Activated T-helper 2 cell treated with anti-CD3 and anti-CD28 coated beads, Interferon-gamma antibody, Interleukin-2, Interleukin-4, amounts not matched to agents 10 μg/mL and 5 μg/mL and 100 μg/mL, durations not matched to agents 14 hours and 24 hours and 36 hours (primary cell): ENCODE data around the gene AOPEP. TPM values are rescaled to one million over a fixed set of nuclear protein-coding genes. Genes with fewer than 3 reads are reported as not detected.
A peak's percentile ranks its signal among the peaks of the same experiment; 100 is the strongest.

Source experiments
- DNase-seq: peaks from one replicate; pipeline ENCODE4 v3.0.0; 2021; ENCODE audit warnings: low spot score
- H3K27ac Mint-ChIP-seq: one replicate; pipeline ENCODE4 v1.8.0; 2021; ENCODE audit warnings: mixed read lengths
- H3K27me3 Mint-ChIP-seq: one replicate; pipeline ENCODE4 v1.8.0; 2021; ENCODE audit warnings: low read depth, mixed read lengths
- H3K36me3 Mint-ChIP-seq: one replicate; pipeline ENCODE4 v1.8.0; 2021; ENCODE audit warnings: low read depth, mixed read lengths
- H3K4me1 Mint-ChIP-seq: one replicate; pipeline ENCODE4 v1.8.0; 2021; ENCODE audit warnings: low read depth, mixed read lengths
- H3K4me3 Mint-ChIP-seq: one replicate; pipeline ENCODE4 v1.8.0; 2021; ENCODE audit warnings: low read depth, mild to moderate bottlenecking, moderate library complexity, mixed read lengths
- H3K9me3 Mint-ChIP-seq: one replicate; pipeline ENCODE4 v1.8.0; 2021; ENCODE audit warnings: mixed read lengths
- intact Hi-C: fragments of 100-400 bp; cut with micrococcal nuclease; formaldehyde crosslinking; loops from one replicate; pipeline ENCODE4 v1.15.1; 2023
- total RNA-seq: library from RNA; stranded (reverse); gene quantifications from 2 replicates; pipeline ENCODE4 v1.2.3, GENCODE V29; 2022

Gene AOPEP, protein sequence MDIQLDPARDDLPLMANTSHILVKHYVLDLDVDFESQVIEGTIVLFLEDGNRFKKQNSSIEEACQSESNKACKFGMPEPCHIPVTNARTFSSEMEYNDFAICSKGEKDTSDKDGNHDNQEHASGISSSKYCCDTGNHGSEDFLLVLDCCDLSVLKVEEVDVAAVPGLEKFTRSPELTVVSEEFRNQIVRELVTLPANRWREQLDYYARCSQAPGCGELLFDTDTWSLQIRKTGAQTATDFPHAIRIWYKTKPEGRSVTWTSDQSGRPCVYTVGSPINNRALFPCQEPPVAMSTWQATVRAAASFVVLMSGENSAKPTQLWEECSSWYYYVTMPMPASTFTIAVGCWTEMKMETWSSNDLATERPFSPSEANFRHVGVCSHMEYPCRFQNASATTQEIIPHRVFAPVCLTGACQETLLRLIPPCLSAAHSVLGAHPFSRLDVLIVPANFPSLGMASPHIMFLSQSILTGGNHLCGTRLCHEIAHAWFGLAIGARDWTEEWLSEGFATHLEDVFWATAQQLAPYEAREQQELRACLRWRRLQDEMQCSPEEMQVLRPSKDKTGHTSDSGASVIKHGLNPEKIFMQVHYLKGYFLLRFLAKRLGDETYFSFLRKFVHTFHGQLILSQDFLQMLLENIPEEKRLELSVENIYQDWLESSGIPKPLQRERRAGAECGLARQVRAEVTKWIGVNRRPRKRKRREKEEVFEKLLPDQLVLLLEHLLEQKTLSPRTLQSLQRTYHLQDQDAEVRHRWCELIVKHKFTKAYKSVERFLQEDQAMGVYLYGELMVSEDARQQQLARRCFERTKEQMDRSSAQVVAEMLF
- total RNA-seq = 24.6 and 27.6 TPM in 2 replicates

DNA sequence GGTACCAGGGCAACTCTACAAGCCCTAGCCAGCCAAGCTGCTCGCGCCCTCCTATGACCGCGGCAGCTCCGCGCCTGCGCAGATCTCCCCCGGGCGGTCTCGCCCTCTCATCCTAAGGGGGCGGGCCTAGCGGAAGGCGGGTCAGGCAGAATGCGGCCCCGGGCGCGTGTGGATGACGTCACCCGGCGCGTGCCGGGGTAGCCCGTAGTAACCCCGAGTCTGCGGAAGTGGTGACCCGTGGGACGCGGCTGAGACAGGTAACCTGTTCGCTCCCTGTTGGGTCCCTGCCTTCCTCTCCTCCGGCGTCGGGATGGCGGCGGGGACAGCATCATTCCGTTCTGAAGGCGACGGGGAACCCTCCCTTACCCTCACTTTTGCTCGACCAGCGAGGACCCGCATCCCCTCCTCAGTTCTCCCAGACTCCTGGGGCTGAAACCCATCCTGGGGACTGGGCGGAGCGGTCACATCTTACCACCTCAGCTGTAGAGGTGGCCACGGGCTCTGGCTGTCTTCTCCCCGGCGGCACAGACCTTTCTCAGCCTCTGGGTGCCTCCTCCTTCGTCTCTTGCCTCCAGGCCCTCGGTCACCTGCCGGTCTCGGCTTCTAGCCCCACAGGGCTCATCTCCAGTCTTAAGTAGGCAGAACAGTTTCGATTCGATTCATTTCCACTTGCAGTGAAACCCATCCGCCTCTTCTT lies at the start of gene AOPEP:
TSS of gene AOPEP (plus strand) at position 205 of the 697 bp plus-strand sequence. CDS start 33,085 bp downstream, outside the sequence.
- Mint-ChIP-seq H3K36me3 (no peaks in the 10 kb centered on the region), H3K27ac (peak within 1 kb of the TSS; percentile 94), H3K27me3 (no peaks in the 10 kb centered on the region), H3K4me3 (peak within 1 kb of the TSS; percentile 91), H3K4me1 (peaks cover 15% of the 10 kb centered on the region), H3K9me3 (no peaks in the 10 kb centered on the region)
- peak; percentile 98 for DNase-seq
- intact Hi-C loops = loop anchor here (1.0 to 10.0 kb wide), 7 partner anchors 57 to 590 kb away; partner anchors contain the start of gene FANCC

DNA sequence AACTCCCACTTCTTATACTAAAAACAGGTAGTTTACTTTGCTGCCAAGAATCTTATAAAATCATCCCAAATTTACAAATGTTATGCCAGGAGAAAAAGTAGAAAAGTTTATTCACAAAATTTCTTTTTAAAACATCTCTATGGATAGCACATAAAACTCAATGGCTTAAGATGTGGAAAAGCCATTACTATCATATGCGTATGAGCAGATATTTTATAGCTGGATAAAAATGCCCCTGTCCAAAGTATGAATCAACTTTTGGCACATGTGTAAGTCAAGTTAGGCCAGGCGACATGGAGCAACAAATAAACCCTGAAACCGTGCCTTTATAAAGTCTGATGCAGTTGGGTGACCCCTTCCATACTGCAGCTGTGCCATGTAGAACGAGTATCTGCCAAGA lies 48.6 kb upstream of the AOPEP start:
- intact Hi-C loops = no loop called here
- Mint-ChIP-seq H3K9me3 (no peaks in the 10 kb centered on the region), H3K27ac (no peak overlapping the region), H3K36me3 (no peaks in the 10 kb centered on the region), H3K4me3 (no peak overlapping the region), H3K4me1 (no peaks in the 10 kb centered on the region), H3K27me3 (peaks cover 57% of the 10 kb centered on the region)
- no peak for DNase-seq

DNA sequence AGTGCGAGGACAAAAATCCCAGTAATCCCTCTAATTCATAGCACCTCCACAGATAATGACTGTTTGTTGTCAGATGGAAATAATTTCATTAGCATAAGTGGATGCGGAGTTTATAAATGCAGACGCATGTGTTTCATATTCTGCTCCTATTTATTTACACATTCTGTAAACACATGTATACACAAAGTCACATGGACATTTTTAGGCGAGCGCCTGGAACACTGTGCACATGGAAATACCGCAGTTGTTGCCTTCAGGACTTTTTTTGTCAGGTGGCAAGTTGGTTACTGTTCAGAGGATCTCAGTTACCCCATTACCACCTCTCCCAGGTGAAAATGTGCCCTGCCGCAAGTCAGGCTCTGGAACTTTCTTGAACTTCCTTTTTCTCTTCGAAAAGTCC lies 46.9 kb upstream of the AOPEP start:
- H3K27ac Mint-ChIP-seq = no peak overlapping the region
- no peak for DNase-seq
- intact Hi-C loops = no loop called here
- no peak overlapping the region for H3K4me3 Mint-ChIP-seq
- H3K9me3 Mint-ChIP-seq = no peaks in the 10 kb centered on the region
- H3K27me3 Mint-ChIP-seq = peaks cover 51% of the 10 kb centered on the region
- H3K36me3 Mint-ChIP-seq = no peaks in the 10 kb centered on the region
- no peaks in the 10 kb centered on the region for H3K4me1 Mint-ChIP-seq

DNA sequence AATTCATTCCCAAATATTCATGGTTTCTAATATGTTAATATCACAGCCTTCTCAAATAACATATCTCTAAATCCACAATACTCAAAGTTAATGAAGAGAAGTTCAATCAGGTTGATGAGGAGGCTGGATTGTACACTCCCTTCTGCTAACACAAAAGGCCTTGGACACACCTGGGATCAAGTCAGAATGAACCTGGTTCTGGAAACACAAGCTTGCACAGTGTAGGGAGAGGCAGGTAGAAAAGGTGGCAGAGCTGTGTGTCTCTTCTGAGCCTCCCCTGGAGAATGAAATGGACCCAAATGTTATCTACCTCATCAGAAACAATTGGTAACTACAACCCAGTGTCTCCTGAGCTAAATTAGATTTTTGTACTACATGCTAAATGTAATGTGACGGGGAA lies 46.5 kb upstream of the AOPEP start:
- Mint-ChIP-seq H3K27ac (no peak overlapping the region), H3K27me3 (peaks cover 46% of the 10 kb centered on the region), H3K9me3 (no peaks in the 10 kb centered on the region), H3K4me3 (no peak overlapping the region), H3K36me3 (no peaks in the 10 kb centered on the region), H3K4me1 (no peaks in the 10 kb centered on the region)
- intact Hi-C loops = no loop called here
- no peak for DNase-seq

DNA sequence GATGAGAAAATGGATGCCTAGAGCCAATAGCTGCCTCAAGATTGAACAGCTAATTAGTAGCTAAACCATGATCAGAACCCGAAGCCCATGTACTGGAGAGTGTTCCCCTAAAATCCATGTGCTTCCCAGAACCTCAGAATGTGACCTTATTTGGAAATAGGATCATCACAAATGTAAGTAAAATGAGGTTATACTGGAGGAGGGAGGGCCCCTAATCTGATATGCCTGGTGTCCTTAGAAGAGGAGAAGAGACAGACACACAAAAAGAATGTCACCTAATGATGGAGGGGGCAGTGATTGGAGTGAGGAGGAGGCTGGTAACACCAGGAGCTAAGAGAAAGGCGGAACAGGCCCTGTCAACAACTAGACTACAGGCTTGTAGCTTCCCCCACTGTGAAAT lies 45.9 kb upstream of the AOPEP start:
- no peaks in the 10 kb centered on the region for H3K9me3 Mint-ChIP-seq
- H3K4me1 Mint-ChIP-seq = no peaks in the 10 kb centered on the region
- no peak overlapping the region for H3K27ac Mint-ChIP-seq
- intact Hi-C loops = loop anchor here (1.0 kb wide), 2 partner anchors 447 to 451 kb away; no protein-coding TSS in a partner anchor
- no peak for DNase-seq
- H3K4me3 Mint-ChIP-seq = no peak overlapping the region
- peaks cover 47% of the 10 kb centered on the region for H3K27me3 Mint-ChIP-seq
- H3K36me3 Mint-ChIP-seq = no peaks in the 10 kb centered on the region

DNA sequence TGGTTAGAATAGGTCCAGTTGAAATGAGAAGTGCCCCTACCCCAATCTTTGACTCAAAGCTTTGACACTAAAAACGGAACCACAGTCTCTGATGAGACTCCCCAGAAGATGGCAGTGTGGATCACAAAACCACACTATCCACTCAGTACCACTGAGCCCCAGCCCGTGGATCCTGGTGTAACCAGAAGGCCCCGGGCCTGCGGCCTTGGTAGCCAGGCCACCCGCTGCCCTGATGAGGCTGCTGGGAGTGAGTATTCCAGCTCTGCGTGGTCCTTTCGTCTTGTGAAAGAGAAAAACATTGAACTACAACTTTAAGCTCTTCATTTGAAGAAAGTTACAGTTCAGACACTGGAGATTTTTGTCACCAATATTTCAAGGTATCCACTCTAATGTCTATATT lies 45.0 kb upstream of the AOPEP start:
- no peak overlapping the region for H3K4me3 Mint-ChIP-seq
- peak; percentile 19 for DNase-seq
- H3K9me3 Mint-ChIP-seq = no peaks in the 10 kb centered on the region
- H3K4me1 Mint-ChIP-seq = no peaks in the 10 kb centered on the region
- intact Hi-C loops = loop anchor here (1.0 kb wide), 2 partner anchors 446 to 450 kb away; no protein-coding TSS in a partner anchor
- peaks cover 49% of the 10 kb centered on the region for H3K27me3 Mint-ChIP-seq
- no peaks in the 10 kb centered on the region for H3K36me3 Mint-ChIP-seq
- no peak overlapping the region for H3K27ac Mint-ChIP-seq

DNA sequence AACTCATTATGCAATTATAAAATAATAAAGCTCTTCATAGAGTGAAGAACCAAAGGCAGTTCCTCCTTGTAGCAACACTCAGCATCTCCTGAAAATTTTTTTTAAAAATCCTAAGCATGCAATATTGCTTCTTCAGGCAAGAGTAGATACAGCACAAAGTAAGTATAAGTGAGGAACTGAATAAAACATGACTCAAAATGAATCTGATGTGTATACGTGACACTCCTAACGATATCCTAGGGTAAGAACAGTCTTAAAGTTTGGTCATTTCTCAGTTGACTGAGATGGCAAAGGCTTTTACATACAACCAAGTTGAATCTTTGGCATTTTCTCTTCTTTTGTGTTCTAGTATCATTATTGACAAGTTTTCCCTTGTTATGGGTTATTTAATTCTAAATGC lies 41.1 kb upstream of the AOPEP start:
- Mint-ChIP-seq H3K27me3 (peaks cover 37% of the 10 kb centered on the region), H3K27ac (no peak overlapping the region), H3K4me3 (no peak overlapping the region), H3K9me3 (no peaks in the 10 kb centered on the region), H3K4me1 (no peaks in the 10 kb centered on the region), H3K36me3 (no peaks in the 10 kb centered on the region)
- intact Hi-C loops = no loop called here
- no peak for DNase-seq

DNA sequence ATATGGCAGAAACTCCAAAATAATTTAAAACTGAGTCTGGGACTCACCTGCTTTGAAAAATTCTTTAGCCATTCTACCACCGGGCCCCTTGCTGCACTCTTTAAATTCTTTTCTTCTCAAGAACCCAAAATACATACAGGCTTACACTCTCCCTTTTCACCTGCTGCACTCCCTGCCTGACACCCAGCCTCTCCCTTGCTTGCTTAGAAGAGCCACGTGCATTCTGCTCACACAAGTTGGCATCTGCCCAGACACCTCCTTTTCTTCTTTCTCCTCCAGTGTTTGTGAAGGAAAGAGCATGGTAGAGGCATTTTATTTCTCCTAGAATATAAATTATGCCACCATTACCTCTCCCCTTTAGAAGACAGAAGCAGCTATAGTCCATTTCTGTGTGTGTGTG lies 39.0 kb upstream of the AOPEP start:
- DNase-seq = no peak
- H3K27me3 Mint-ChIP-seq = peaks cover 27% of the 10 kb centered on the region
- no peak overlapping the region for H3K4me3 Mint-ChIP-seq
- intact Hi-C loops = no loop called here
- H3K36me3 Mint-ChIP-seq = no peaks in the 10 kb centered on the region
- no peaks in the 10 kb centered on the region for H3K4me1 Mint-ChIP-seq
- no peaks in the 10 kb centered on the region for H3K9me3 Mint-ChIP-seq
- H3K27ac Mint-ChIP-seq = no peak overlapping the region

DNA sequence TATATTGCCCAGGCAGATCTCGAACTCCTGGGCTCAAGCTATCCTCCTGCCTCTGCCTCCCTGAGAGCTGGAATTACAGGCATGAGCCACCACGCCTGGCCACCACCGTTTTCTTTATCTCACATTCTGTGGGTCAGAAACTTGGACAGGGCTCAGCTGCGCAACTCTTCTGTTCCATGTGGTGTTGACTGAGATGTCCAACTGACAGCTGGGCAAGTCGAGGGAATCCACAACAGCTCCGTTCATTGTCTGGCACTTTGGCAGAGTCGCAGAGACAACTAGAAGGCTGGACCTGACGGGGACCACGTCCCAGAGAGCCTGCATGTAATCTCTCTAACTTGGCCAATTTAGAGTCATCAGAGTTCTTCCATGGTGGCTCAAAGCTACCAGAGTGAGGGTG lies 36.2 kb upstream of the AOPEP start:
- Mint-ChIP-seq H3K4me1 (no peaks in the 10 kb centered on the region), H3K27me3 (peaks cover 27% of the 10 kb centered on the region), H3K4me3 (no peak overlapping the region), H3K9me3 (no peaks in the 10 kb centered on the region), H3K36me3 (no peaks in the 10 kb centered on the region), H3K27ac (no peak overlapping the region)
- intact Hi-C loops = no loop called here
- no peak for DNase-seq

DNA sequence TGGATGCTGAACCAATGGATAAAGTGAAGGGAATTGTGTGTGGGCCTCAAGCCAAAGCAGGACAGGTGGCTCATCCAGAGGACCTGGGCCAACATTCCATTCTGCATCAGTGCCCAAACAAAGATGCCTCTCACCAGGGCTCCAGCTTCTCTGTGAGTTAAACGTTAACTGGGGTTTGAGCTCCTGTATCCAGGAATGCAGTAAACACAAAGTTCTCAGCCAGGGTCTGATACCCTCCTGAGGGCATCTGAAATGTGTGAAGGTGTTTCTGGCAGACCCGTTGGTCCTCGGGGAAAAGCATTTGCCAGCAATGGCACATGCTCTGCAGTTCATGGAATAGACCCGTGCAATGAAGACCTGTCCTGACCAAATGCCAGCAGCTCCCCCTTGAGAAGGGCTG lies 33.9 kb upstream of the AOPEP start:
- no peak overlapping the region for H3K27ac Mint-ChIP-seq
- H3K4me3 Mint-ChIP-seq = no peak overlapping the region
- H3K4me1 Mint-ChIP-seq = no peaks in the 10 kb centered on the region
- peaks cover 16% of the 10 kb centered on the region for H3K27me3 Mint-ChIP-seq
- no peaks in the 10 kb centered on the region for H3K9me3 Mint-ChIP-seq
- H3K36me3 Mint-ChIP-seq = no peaks in the 10 kb centered on the region
- DNase-seq = no peak
- intact Hi-C loops = no loop called here

DNA sequence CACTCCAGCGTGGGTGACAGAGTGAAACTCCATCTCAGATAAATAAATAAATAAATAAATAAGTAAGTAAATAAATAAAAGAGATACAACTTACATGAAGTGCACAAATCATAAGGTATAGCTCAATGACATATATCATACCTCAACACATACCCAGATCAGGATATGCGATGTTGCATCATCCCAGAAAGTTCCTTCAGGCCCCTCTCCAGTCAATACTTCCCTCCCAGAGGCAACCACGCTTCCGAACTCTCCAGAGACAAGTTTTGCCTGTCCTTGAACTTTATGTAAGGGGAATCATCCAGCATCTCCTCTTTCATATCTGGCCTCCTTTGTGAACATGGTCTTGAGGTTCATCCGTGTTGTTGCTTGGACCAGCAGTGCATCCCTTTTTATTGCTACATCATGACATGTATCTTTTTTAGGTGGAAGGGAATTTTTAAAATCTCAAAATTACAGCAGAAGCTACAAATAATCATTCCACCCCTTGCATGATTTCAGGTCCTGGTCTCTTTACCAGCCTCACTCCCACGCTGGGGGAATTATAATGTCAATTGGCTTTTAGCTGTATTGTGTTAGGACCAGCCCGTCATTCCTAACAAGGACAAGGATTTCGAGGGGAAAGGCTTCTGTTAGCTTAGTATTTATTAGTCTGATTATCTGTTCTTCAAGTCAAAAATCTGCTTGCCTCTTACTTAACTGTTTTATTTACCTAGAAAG lies 32.9 kb upstream of the AOPEP start:
- peaks cover 15% of the 10 kb centered on the region for H3K27me3 Mint-ChIP-seq
- no peak overlapping the region for H3K27ac Mint-ChIP-seq
- no peaks in the 10 kb centered on the region for H3K9me3 Mint-ChIP-seq
- no peaks in the 10 kb centered on the region for H3K4me1 Mint-ChIP-seq
- H3K4me3 Mint-ChIP-seq = no peak overlapping the region
- no peak for DNase-seq
- intact Hi-C loops = no loop called here
- H3K36me3 Mint-ChIP-seq = no peaks in the 10 kb centered on the region

DNA sequence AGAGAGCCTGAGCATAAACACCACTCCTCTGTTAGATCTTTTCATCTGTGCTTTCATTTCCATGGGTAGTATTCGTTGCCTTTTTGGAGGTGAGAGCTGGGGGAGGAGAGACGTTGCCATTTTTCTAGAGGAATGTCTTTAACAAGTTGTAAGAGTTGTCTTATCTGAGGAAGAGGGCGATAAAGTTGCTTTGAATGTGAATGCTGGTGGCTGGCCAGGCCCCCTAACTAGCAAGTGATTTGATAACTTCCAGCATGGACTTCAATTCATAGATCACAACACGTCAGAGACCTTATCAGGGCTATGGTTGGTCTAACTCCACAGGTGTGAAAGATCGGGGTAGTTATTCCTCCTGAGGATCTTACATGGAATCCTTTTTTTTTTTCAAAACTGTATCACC lies 30.0 kb upstream of the AOPEP start:
- Mint-ChIP-seq H3K4me1 (no peaks in the 10 kb centered on the region), H3K27ac (no peak overlapping the region), H3K9me3 (no peaks in the 10 kb centered on the region), H3K4me3 (no peak overlapping the region), H3K27me3 (peaks cover 20% of the 10 kb centered on the region), H3K36me3 (no peaks in the 10 kb centered on the region)
- DNase-seq = no peak
- intact Hi-C loops = no loop called here
